ENCODE measurements around the gene ZNF280B.
A peak's percentile ranks its signal among the peaks of the same experiment; 100 is the strongest.
"Not testable (repeated sequence)": the region's sequence is repeated elsewhere in the genome, so short reads cannot be mapped to it uniquely, and the experiment has no call there.

ZNF280B gene

DNA sequence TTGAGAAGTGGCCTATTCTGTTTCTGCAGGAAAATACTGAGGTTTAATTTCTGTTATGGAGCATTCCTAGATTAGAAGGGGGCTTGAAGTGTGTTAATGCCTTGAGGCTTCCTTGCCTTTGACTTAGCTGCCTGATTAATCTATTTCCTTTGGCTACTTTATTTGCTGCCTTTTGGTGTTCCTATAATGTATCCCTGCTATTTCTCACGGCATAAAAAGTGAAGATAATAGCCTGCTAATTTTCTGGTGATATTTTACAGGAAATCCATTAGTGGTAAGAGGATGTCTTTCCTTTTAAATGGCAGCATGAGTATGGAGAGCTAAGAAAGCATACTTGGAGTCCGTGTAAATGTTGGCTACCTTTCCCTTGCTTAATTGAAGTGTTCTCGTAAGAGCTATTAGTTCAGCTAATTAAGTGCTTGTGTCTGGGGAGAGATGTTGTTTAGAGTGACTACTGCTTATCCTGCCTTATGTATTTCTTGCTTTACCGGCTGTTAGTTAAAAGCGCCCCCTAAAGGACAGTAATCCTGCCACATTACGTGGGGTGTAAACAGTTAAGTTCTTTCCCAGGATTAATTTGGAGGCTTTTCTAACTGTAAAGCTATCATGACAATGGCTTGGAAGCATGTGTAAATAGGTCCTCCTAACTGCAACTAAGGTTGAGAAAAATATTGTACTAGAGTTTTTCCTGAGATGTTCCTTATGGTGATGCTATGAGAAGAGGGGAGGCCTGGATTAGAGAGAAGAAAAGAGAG is 45.6 kb downstream of the ZNF280B start:
- DNase-seq: no peak

GRCh38 chr22:22461583-22461982 is 47.0 kb downstream of the ZNF280B start:
- no peak for DNase-seq

GRCh38 chr22:22461111-22461510 is 47.4 kb downstream of the ZNF280B start:
- no peak for DNase-seq

DNA sequence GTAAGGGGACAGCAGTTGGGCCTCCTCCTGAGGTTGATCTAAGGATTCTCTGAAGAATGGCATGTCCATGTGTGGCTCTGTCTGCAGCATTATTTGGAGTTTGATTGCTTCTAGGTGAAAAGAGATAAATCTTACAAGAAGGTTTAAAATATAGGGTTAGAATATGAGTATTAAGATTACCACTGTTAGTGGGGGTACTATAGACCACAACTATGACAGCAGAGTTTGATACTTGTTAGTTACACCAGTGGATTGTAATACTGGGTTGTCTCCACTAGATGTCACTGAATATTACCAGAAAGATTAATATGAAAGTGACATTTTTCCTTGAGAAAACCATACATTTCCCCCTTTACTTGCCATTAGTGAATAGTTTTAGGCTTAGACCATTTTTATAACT is 47.9 kb downstream of the ZNF280B start:
- no peak for DNase-seq

DNA sequence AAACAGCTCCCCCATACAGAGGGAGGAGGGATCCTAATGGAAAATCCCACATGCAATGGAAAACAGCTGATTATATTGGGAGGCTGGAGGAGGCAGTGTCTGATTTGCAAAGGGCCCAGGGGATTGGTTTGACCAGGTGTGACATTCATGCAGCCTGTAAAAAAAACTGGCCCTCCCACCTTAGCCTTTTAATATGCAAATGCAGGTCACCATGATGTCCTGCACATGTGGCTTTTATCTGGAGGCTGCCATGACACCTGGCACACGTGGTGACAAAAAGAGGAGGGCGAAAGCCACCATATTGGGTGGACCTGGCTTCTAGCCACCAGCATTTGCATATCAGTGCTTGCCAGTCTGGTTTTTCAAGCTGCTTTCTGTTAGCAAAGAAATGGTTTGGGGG is 48.5 kb downstream of the ZNF280B start:
- no peak for DNase-seq

- DNase-seq: no peak
These were observed 49.5 kb downstream of the ZNF280B start for GRCh38 chr22:22458896-22459588.

DNA sequence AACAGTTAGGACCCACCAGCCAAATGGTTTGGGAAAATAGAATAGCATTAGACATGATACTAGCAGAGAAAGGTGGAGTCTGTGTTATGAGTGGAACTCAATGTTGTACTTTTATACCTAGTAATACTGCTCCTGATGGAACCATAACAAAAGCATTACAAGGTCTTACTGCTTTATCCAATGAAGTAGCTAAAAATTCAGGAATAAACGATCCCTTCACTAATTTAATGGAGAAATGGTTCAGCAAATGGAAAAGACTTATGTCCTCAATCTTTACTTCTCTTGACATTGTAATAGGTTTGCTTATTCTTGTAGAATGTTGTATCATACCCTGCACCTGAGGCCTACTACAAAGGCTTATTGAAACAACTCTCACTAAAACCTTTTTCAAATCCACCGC is 50.2 kb downstream of the ZNF280B start:
- no peak for DNase-seq

- DNase-seq: no peak
These were observed 53.5 kb downstream of the ZNF280B start for GRCh38 chr22:22454997-22455396.

- no peak for DNase-seq
These were observed 55.4 kb downstream of the ZNF280B start for GRCh38 chr22:22452996-22453686.

DNA sequence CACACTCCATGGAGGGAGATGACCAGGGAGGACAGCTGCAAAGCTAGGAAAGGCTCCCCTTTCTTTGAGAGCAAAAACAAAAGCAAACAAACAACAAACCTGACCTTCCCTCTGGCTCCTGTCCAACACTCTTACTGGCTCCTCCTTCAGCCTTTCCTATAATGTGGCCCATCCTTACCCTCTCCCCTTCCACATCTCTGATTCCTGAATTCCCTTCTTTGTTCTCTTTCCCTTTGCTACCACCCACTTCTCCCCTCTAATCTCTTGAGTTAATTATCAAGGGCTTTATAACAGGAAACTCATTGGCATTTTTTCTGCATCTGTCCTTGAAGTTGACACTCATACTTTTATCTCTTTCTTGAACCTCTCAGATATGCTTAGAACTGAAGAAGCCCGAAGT is 56.3 kb downstream of the ZNF280B start:
- DNase-seq: no peak

DNA sequence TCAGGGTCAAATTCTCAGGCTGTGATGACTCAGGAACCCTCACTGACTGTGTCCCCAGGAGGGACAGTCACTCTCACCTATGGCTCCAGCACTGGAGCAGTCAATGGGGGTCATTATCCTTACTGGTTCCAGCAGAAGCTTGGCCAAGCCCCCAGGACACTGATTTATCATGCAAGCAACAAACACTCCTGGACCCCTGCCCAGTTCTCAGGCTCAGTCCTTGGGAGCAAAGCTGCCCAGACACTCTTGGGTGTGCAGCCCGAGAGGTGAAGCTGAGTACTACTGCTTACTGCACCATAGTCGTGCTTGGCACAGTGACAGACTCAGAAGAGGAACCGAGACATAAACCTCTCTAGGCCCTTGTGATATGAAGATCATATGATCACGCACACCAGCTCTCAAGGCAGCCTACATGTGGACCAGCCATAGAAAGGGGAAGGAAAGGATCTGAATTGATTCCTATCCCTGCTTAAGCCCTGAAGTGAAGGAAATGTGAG is 58.2 kb downstream of the ZNF280B start:
- DNase-seq: peak; percentile 23

GRCh38 chr22:22449819-22450218 is 58.7 kb downstream of the ZNF280B start:
- DNase-seq: no peak

DNA sequence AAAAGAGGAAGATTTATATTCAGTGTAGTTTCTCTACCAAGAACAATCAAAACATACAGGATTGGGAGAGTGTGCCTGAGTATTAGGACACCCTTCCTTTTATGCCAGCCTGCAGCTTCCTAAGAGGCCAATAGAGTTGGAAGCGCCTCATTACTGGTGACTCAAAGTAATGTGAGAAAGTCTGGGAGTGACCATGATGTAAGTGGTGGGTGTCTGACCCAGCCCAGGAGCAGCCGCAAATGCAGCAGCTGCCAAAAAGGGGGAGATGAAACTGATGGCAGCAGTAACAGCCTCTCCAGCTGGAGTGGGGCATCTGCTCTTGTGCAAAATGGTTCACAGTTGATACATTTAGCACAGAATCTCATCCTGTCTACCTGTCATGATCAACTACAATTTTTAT is 62.0 kb downstream of the ZNF280B start:
- DNase-seq: peak; percentile 64

- not testable (repeated sequence) for DNase-seq
These were observed 64.4 kb downstream of the ZNF280B start for GRCh38 chr22:22444007-22444589.

- DNase-seq: no peak
These were observed 65.4 kb downstream of the ZNF280B start for GRCh38 chr22:22442928-22443709.

DNA sequence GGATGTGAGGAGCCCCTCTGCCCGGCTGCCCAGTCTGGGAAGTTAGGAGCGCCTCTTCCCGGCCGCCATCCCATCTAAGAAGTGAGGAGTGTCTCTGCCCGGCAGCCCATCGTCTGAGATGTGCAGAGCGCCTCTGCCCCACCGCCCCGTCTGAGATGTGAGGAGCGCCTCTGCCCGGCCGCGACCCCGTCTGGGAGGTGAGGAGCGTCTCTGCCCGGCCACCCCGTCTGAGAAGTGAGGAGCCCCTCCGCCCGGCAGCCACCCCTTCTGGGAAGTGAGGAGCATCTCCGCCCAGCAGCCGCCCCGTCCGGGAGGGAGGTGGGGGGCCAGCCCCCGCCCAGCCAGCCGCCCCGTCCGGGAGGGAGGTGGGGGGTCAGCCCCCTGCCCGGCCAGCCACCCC is 66.9 kb downstream of the ZNF280B start:
- DNase-seq: not testable (repeated sequence)

DNA sequence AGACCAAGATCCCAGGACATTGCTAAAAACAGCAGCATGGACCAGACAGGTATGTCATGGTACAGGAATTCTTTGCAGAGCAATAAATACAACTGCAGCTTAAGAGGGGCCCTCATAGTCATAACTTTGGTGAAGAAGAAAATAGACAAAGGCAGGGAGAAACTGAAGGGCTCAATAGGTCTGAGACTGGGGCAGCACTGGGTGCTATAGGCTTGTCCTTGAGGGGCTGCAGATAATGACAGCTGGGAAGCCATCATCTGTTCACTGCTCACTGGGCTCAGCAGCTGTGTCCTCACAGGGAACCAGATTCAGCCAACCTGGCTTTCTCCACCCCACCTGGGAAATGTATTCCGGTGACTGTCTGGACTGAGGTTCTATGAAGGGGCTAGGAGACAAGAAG is 68.4 kb downstream of the ZNF280B start:
- DNase-seq: no peak

Data from right hindlimb (tissue), 1 donor.